H1 (cell line): ENCODE measurements around the gene CAPN3. TPM values are rescaled to one million over a fixed set of nuclear protein-coding genes. Genes with fewer than 3 reads are reported as not detected.

Experiments
- CTCF ChIA-PET: fragments of 300-600 bp; sonication (Branson Sonifier 250); formaldehyde crosslinking; loops from one replicate; lab custom pipeline; 2021; ENCODE audit not compliant: partially characterized antibody; lab: Charles Lee
- POLR2A ChIA-PET: fragments of 300-600 bp; sonication (Branson Sonifier 250); formaldehyde crosslinking; loops from one replicate; lab custom pipeline; 2021; ENCODE audit warnings: inconsistent platforms; ENCODE audit not compliant: partially characterized antibody; lab: Charles Lee
- DNase-seq, 2 experiments: peaks; one replicate each; pipeline versions ENCODE4 v3.0.0 to v3.0.0-alpha.2; 2010 to 2022; ENCODE audit warnings: low spot score in 2 of 2, low read depth in 1 of 2, mixed read lengths in 1 of 2
- FAIRE-seq: peaks from 2 replicates; lab custom pipeline; 2011; peaks lifted over from hg19 to GRCh38; lab: Jason Lieb, UNC
- H2AFZ ChIP-seq: 2 replicates; pipeline ENCODE4 v1.8.1; 2012; ENCODE audit warnings: low read length, inconsistent platforms
- H2AK5ac ChIP-seq: 2 replicates; pipeline ENCODE4 v1.6.1; 2013; ENCODE audit warnings: low read depth, low read length
- H2BK120ac ChIP-seq: replicated peaks from 2 replicates; pipeline ENCODE3; 2013; ENCODE audit warnings: low read depth, low read length, inconsistent platforms
- H2BK12ac ChIP-seq: 2 replicates; pipeline ENCODE4 v1.6.1; 2013; ENCODE audit warnings: low read depth, low read length
- H2BK15ac ChIP-seq: 2 replicates; pipeline ENCODE4 v1.6.1; 2013; ENCODE audit warnings: low read length
- H2BK20ac ChIP-seq: 2 replicates; pipeline ENCODE4 v1.6.1; 2013; ENCODE audit warnings: low read length
- H2BK5ac ChIP-seq: 2 replicates; pipeline ENCODE4 v1.6.1; 2013; ENCODE audit warnings: low read depth, low read length
- H3K14ac ChIP-seq: 2 replicates; pipeline ENCODE4 v1.6.1; 2013; ENCODE audit warnings: inconsistent platforms; ENCODE audit not compliant: insufficient read length
- H3K18ac ChIP-seq: 2 replicates; pipeline ENCODE4 v1.6.1; 2013; ENCODE audit warnings: low read length; ENCODE audit errors: extremely low read depth
- H3K23ac ChIP-seq: 2 replicates; pipeline ENCODE4 v1.6.1; 2013; ENCODE audit warnings: inconsistent platforms; ENCODE audit not compliant: insufficient read length
- H3K23me2 ChIP-seq: 2 replicates; pipeline ENCODE4 v1.6.1; 2013; ENCODE audit warnings: low read depth, low read length
- H3K27ac ChIP-seq: 2 replicates; pipeline ENCODE4 v1.6.1; 2011; ENCODE audit warnings: low read depth, low read length, inconsistent platforms
- H3K27me3 ChIP-seq, 4 experiments: replicated peaks in 1 of 4; 1 replicate in 1 of 4; 2 replicates in 3 of 4; pipeline versions ENCODE4 v1.6.1 to v1.8.1; 2011 to 2013; ENCODE audit warnings: low read length in 3 of 4, mild to moderate bottlenecking in 3 of 4, inconsistent platforms in 2 of 4, mixed read lengths in 2 of 4, moderate library complexity in 1 of 4; ENCODE audit not compliant: control insufficient read depth in 3 of 4, insufficient read depth in 3 of 4; ENCODE audit errors: extremely low read depth in 1 of 4
- H3K36me3 ChIP-seq, 4 experiments: 2 replicates each; pipeline versions ENCODE4 v1.6.1 to v1.8.1; 2011 to 2013; ENCODE audit warnings: mild to moderate bottlenecking in 4 of 4, low read length in 3 of 4, moderate library complexity in 2 of 4, control low read depth in 1 of 4, inconsistent platforms in 1 of 4; ENCODE audit not compliant: insufficient read depth in 4 of 4, control insufficient read depth in 2 of 4
- H3K4ac ChIP-seq: replicated peaks from 2 replicates; pipeline ENCODE3; 2013; ENCODE audit warnings: low read length, low read depth, mixed read lengths, inconsistent platforms; ENCODE audit not compliant: insufficient read length
- H3K4me1 ChIP-seq, 4 experiments: replicated peaks in 1 of 4; 1 replicate in 1 of 4; 2 replicates in 3 of 4; pipeline versions ENCODE4 v1.6.1 to v1.8.1; 2011 to 2013; ENCODE audit warnings: low read length in 3 of 4, inconsistent platforms in 2 of 4, mixed read lengths in 1 of 4; ENCODE audit not compliant: insufficient read depth in 4 of 4, control insufficient read depth in 3 of 4
- H3K4me2 ChIP-seq, 2 experiments: 2 replicates each; pipeline versions ENCODE4 v1.6.1 to v1.8.1; 2011 to 2013; ENCODE audit warnings: low read depth in 2 of 2, low read length in 2 of 2, control low read depth in 1 of 2, inconsistent platforms in 1 of 2, mild to moderate bottlenecking in 1 of 2; ENCODE audit not compliant: insufficient read depth in 1 of 2
- H3K4me3 ChIP-seq, 4 experiments: fragments of 200-600, 300-600 bp in 1 of 4; sonication (generic), shearing (Covaris generic), sonication (Bioruptor Twin) in 1 of 4; 2 replicates each; pipeline versions ENCODE4 v1.5.1 to v1.8.1; 2011 to 2016; ENCODE audit warnings: low read length in 4 of 4, low read depth in 3 of 4, control low read depth in 2 of 4, inconsistent platforms in 2 of 4, mild to moderate bottlenecking in 2 of 4, mixed read lengths in 1 of 4, moderate library complexity in 1 of 4; ENCODE audit not compliant: insufficient read depth in 2 of 4; ENCODE audit errors: extremely low read depth in 1 of 4
- H3K56ac ChIP-seq: replicated peaks from 2 replicates; pipeline ENCODE3; 2013; ENCODE audit warnings: low read depth, mild to moderate bottlenecking, mixed read lengths, low read length, inconsistent platforms; ENCODE audit not compliant: insufficient read length
- H3K79me1 ChIP-seq: 2 replicates; pipeline ENCODE4 v1.6.1; 2013; ENCODE audit warnings: low read depth, low read length, control low read depth
- H3K79me2 ChIP-seq, 2 experiments: 2 replicates each; pipeline versions ENCODE4 v1.6.1 to v1.8.1; 2012 to 2013; ENCODE audit warnings: low read length in 2 of 2, mild to moderate bottlenecking in 2 of 2, inconsistent platforms in 1 of 2; ENCODE audit not compliant: insufficient read depth in 2 of 2, control insufficient read depth in 1 of 2
- H3K9ac ChIP-seq, 4 experiments: replicated peaks in 1 of 4; 1 replicate in 1 of 4; 2 replicates in 3 of 4; pipeline versions ENCODE4 v1.6.1 to v1.8.1; 2011 to 2013; ENCODE audit warnings: low read depth in 3 of 4, low read length in 3 of 4, control low read depth in 2 of 4, mild to moderate bottlenecking in 2 of 4, moderate library complexity in 2 of 4, inconsistent platforms in 1 of 4; ENCODE audit errors: extremely low read depth in 1 of 4
- H3K9me3 ChIP-seq, 2 experiments: 2 replicates each; pipeline versions ENCODE4 v1.6.1 to v1.8.1; 2012 to 2013; ENCODE audit warnings: mild to moderate bottlenecking in 2 of 2, moderate library complexity in 2 of 2, control low read depth in 1 of 2, inconsistent platforms in 1 of 2, low read depth in 1 of 2, low read length in 1 of 2, mixed read lengths in 1 of 2; ENCODE audit not compliant: insufficient read depth in 2 of 2
- H4K20me1 ChIP-seq, 2 experiments: replicated peaks in 1 of 2; 2 replicates each; pipeline versions ENCODE3 to v1.8.1; 2011 to 2013; ENCODE audit warnings: inconsistent platforms in 2 of 2, low read length in 2 of 2, mild to moderate bottlenecking in 1 of 2; ENCODE audit not compliant: insufficient read depth in 2 of 2, control insufficient read depth in 1 of 2
- H4K5ac ChIP-seq: 2 replicates; pipeline ENCODE4 v1.6.1; 2013; ENCODE audit warnings: low read length, low read depth, mixed read lengths, inconsistent platforms; ENCODE audit not compliant: insufficient read length
- H4K8ac ChIP-seq: 2 replicates; pipeline ENCODE4 v1.8.0; 2013; ENCODE audit warnings: mild to moderate bottlenecking, moderate library complexity, low read length, inconsistent platforms; ENCODE audit not compliant: insufficient read depth; ENCODE audit errors: extremely low read depth
- H4K91ac ChIP-seq: replicated peaks from 2 replicates; pipeline ENCODE3; 2013; ENCODE audit warnings: low read length, mixed read lengths, inconsistent platforms; ENCODE audit not compliant: insufficient read length
- ASH2L ChIP-seq: fragments of 200-600, 300-600 bp; sonication (generic); IDR thresholded peaks from one replicate; pipeline ENCODE4 v1.7.1; 2017; ENCODE audit warnings: low read length
- ATF2 ChIP-seq: IDR thresholded peaks from 2 replicates; pipeline ENCODE4 v1.6.1; 2012; ENCODE audit warnings: low read length, inconsistent platforms
- CBX5 ChIP-seq: fragments of 300-800, 300-1000 bp; sonication (generic); IDR thresholded peaks from 2 replicates; pipeline ENCODE4 v1.7.1; 2016; ENCODE audit warnings: antibody characterized with exemption, low read length, low read depth
- CEBPB ChIP-seq: IDR thresholded peaks from 2 replicates; pipeline ENCODE4 v1.6.1; 2012; ENCODE audit warnings: low read depth, low read length
- E2F6 ChIP-seq: IDR thresholded peaks from 2 replicates; pipeline ENCODE4 v1.6.1; 2012; ENCODE audit warnings: inconsistent platforms
- JUN ChIP-seq: IDR thresholded peaks from 2 replicates; pipeline ENCODE4 v1.6.1; 2011; ENCODE audit warnings: low read depth, mild to moderate bottlenecking, improper control_type of control experiment, low read length
- MAFK ChIP-seq: IDR thresholded peaks from 2 replicates; pipeline ENCODE4 v1.6.1; 2012; ENCODE audit warnings: low read depth, mild to moderate bottlenecking, improper control_type of control experiment, low read length
- SIX5 ChIP-seq: IDR thresholded peaks from 2 replicates; pipeline ENCODE4 v1.6.1; 2011; ENCODE audit warnings: mild to moderate bottlenecking, low read depth, low read length
- SP1 ChIP-seq: IDR thresholded peaks from 2 replicates; pipeline ENCODE4 v1.6.1; 2011; ENCODE audit warnings: low read depth, low read length
- SUZ12 ChIP-seq: fragments of 200-600 bp; sonication (generic); IDR thresholded peaks from 2 replicates; pipeline ENCODE4 v1.6.1; 2012; ENCODE audit warnings: mild to moderate bottlenecking, inconsistent platforms, low read length, moderate library complexity, mixed read lengths
- TAF1 ChIP-seq: IDR thresholded peaks from 2 replicates; pipeline ENCODE4 v1.6.1; 2011; ENCODE audit warnings: mild to moderate bottlenecking, low read depth, low read length
- YY1 ChIP-seq: IDR thresholded peaks from 2 replicates; pipeline ENCODE4 v1.6.1; 2011; ENCODE audit warnings: low read depth, mild to moderate bottlenecking, low read length
- ZNF274 ChIP-seq: IDR thresholded peaks from 2 replicates; pipeline ENCODE4 v1.7.0; 2012; ENCODE audit warnings: low read length, borderline replicate concordance; ENCODE audit errors: extremely low read depth
- WGBS, 2 experiments: shearing (Covaris generic) in 1 of 2; methylation state at CpG; one replicate each; pipeline versions ENCODE4 v1.1.6 to v1.1.7; 2013 to 2015; ENCODE audit warnings: low lambda C conversion rate in 2 of 2, mixed read lengths in 2 of 2, inconsistent platforms in 1 of 2, low coverage in 1 of 2, missing lambda C conversion rate in 1 of 2; ENCODE audit not compliant: insufficient replicate concordance in 2 of 2, insufficient coverage in 1 of 2, insufficient read length in 1 of 2; ENCODE audit errors: extremely low coverage in 1 of 2, missing lambda C conversion rate in 1 of 2; 5-methylcytosine and 5-hydroxymethylcytosine counted together
- polyA plus RNA-seq, 7 experiments: library from polyadenylated mRNA; depleted of rRNA in 3 of 7; stranded (reverse) in 5 of 7; unstranded in 2 of 7; fragments of >200 nt in 5 of 7; fragments of 200-250 nt in 2 of 7; gene quantifications; 1 replicate in 5 of 7; 2 replicates in 1 of 7; 4 replicates in 1 of 7; pipeline versions ENCODE4 v1.2.1 to v1.2.3, GENCODE V29; 2011 to 2013; ENCODE audit warnings: missing spikeins in 2 of 7, mixed read lengths in 2 of 7
- total RNA-seq: library from RNA; stranded (reverse); fragmentation: NEBNext Ultra II Directional; extraction: Animal tissue kit (Norgen Biotek cat#: 25700); gene quantifications from 2 replicates; pipeline ENCODE4 v1.2.1, GENCODE V29; 2021

The CAPN3 gene
- total and polyA plus RNA-seq, 2 of the 8 experiments (the other 6 are each of a cell fraction or from before 2014, with no cell fraction given), result 0.80 to 2.1 TPM

- Histone ChIP-seq H3K56ac (no peak overlapping the region), H2BK120ac (no peak overlapping the region), H3K4ac (no peak overlapping the region), H4K20me1 (no peaks in the 10 kb centered on the region), H3K4me1 (no peaks in the 10 kb centered on the region), H3K36me3 (peaks cover 6 to 55% (median 28%) of the 10 kb centered on the region in 4 experiments; a peak in 7 of 8 replicates), H4K91ac (no peak overlapping the region), H2BK12ac (no peak overlapping the region), H3K4me2 (no peak overlapping the region), H3K4me3 (no peak overlapping the region), H3K18ac (no peak overlapping the region), H3K23me2 (no peaks in the 10 kb centered on the region), H2BK15ac (no peak overlapping the region), H3K79me1 (no peaks in the 10 kb centered on the region), H3K14ac (no peak overlapping the region), H3K9ac (no peak overlapping the region), H3K9me3 (no peaks in the 10 kb centered on the region), H3K27ac (no peak overlapping the region), H2AK5ac (no peak overlapping the region), H2AFZ (no peak overlapping the region), H3K23ac (no peak overlapping the region), H4K8ac (no peak overlapping the region), H3K79me2 (no peaks in the 10 kb centered on the region), H2BK5ac (no peak overlapping the region), H4K5ac (no peak overlapping the region), H2BK20ac (no peak overlapping the region), H3K27me3 (no peaks in the 10 kb centered on the region)
- DNase-seq (no peak), FAIRE-seq (no peak)
- WGBS, 2 experiments, result 85% methylated on average over 2 of the region's 2 CpGs; no CpG with 5 or more reads in 1 of the 2 experiments
- ChIA-PET POLR2A (no interaction called here), CTCF (interaction anchor here (0.6 kb wide), 2 partner anchors 50 to 69 kb away, joined by 3 to 4 read pairs; partner anchors contain the start of gene ZNF106)
- TF ChIP-seq E2F6 (no peak), SIX5 (no peak), ATF2 (no peak), CEBPB (no peak), MAFK (no peak), CBX5 (no peak), ASH2L (no peak), TAF1 (no peak), SUZ12 (no peak), ZNF274 (no peak), JUN (no peak), SP1 (no peak), YY1 (no peak)
- TF ChIP-seq, all 59 proteins: peak for 0
Observed at GRCh38 chr15:42421376-42421775, 62.1 kb downstream of the CAPN3 start.
